ENCODE results near the gene CDH5.

CDH5 gene

DNA sequence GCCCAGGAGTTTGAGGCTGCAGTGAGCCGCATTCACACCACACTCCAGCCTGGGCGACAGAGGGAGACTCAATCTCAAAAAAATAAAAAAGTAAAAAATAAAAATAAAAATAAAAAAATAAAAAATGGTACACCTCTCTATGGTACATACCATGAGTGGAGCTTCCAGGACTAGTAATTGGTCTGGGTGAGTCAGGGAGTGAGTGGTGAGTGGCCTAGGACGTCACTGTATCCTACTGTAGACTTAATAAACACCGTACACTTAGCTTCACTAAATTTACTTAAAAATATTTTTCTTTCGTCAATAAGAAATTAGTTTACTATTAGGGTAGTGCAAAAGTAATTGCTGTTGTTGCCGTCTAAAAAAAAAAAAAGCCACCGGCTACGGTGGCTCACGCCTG lies 9.0 kb downstream of the CDH5 start:
- DNase-seq = no peak

DNA sequence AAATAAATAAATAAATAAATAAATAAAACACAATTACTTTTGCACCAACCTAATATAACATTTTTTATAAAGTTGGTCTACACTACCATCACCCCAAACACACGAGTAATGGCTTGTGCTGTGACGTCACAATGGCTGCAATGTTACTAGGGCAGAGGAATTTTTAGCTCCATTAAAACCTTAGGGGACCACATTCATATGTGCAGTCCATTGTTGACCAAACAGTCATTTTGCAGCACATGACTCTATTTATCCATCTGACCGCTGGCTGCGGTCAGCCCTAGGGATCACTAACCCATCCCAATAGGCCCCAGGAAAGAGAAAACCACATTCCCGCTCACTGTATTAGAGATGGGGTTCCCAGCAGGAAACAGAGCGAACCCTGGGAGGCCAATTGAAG lies 9.6 kb downstream of the CDH5 start:
- no peak for DNase-seq

DNA sequence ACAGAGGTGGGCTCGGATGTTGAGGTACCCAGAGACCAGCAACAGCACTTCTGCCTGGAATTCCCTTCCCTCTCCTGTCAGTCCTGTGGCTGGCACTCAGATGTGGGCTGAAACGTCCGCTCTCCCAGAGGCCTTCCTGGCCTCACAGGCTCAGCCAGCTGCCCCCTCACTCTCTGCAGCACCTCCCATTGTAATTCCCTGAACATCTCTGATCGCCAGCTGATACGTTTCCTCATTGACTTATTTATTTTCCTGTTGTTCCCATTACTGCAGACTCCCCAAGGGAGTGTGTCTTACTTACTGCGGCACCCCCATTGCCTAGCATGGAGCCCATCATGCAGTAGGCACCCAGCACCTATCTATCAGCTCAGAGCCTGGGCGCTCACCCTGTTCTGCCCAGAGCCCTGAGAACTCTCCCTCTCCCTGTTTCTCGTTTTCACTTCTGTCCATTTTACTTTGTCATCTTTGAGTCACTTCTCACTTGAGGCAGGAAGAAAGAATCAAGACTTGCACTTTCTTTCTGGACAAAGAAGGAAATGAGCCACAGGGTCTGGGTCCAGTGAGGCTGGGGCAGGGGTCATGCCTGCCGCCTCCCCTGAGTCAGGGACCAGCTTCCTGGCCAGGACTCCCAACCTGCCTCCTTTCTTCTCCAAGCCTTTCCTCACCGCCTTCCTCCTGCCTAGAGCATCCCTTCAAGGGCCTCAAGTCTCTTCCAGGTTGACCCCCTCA lies 10.2 kb downstream of the CDH5 start:
- DNase-seq = no peak

DNA sequence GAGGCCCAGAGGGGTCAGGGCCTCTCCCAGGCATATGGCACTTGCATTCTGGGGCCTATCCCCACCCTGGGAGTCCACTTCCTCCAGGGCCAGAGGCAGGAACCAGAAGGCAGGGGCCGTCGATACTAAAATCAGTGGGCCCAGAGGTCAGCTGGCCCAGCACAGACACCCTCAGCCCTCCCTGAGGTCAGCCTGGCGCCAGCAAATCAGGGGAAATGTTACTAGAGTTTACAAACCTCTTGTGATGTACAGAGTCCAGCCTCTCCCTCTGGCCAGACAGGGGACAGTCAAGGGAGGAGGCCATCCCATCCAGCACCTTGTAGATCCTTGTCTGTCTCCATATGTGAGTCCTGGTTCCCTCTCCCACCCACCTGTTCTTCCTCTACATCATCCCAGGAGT lies 10.8 kb downstream of the CDH5 start:
- DNase-seq = no peak

DNA sequence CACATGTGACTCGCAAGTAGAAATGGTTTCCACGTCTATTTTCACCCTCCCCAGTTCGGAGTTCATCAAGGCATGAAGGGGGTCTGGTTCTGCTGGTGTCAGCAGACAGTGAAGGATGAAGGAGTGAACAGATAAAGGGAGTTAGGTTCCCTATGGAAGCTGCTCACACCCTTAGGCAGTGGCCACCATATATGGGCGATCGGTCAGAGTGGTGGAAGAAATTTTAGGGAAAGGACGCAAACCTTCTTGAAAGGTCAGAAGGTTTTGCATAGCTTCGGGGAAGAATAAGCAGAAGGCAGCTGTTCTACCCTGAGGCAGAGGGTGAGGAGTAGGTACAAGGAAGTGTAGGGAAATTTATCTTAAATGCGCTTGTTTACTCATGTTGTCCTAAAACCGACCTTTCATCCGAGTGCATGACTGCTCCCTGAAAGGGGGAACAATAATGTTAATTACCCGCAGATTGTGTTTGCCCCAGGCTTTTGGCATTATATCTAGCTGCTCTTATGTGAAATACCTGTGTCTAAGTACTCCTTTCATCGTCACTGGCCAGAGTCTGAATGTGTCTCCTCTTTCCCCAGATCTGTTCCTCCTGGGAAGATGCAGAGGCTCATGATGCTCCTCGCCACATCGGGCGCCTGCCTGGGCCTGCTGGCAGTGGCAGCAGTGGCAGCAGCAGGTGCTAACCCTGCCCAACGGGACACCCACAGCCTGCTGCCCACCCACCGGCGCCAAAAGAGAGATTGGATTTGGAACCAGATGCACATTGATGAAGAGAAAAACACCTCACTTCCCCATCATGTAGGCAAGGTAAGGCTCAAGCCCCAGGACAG lies 12.5 kb downstream of the CDH5 start:
- DNase-seq = no peak

DNA sequence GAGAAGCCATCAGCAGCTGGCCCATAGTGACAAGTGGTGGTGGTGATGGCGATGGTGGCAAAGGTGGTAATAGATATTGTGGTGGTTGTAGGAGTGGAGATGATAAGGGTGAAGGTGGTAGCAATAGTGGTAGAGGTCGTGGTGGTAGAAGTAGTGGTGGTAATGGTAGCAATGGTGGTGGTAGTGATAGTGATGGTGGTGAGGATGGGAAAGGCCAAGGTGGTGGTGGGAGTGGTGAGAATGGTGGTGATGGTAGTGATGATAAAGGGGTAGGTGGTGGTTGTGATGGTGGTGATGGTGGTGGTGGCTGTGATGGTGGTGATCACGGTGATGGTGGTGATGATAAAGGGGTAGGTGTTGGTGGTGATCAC lies 13.1 kb downstream of the CDH5 start:
- DNase-seq = no peak

DNA sequence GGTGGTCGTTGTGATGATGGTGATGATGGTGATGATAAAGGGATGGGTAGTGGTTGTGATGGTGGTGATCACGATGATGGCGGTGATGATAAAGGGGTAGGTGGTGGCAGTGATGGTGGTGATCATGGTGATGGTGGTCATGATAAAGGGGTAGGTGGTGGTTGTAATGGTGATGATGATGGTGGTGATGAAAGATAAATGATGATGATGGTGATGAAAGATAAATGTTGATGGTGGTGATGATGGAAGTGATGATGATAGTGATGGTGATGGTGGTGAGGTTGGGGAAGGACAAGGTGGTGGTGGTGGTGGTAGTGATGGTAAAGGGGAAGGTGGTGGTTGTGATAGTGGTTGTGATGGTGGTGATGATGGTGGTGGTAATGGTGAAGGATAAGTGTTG lies 13.9 kb downstream of the CDH5 start:
- DNase-seq = no peak

DNA sequence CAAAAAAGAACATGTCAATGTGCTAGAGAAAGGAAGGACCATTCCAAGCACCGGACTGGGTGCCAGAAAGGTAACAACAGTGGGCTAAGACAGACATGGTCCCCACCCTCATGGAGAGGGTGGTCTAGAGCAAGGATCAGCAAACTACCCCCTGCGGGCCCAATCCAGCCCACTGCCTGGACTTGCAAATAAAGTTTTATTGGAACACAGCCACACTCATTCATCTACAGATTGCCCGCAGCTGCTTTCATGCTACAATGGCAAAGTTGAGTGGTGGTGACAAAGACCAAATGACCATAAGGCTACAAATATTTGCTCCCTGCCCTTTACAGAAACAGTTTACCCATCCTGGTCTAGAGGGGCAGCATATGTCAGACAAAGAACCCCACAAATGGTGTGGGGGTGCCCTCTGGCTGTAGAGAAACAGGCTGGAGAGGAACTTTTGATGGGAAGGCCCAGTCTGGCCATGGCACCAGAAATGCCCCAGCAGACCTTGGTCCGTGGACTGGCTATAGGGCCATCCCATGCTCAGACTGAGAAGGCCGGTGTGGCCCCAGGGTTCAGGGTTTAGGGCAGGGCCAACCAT lies 15.2 kb downstream of the CDH5 start:
- DNase-seq = no peak

DNA sequence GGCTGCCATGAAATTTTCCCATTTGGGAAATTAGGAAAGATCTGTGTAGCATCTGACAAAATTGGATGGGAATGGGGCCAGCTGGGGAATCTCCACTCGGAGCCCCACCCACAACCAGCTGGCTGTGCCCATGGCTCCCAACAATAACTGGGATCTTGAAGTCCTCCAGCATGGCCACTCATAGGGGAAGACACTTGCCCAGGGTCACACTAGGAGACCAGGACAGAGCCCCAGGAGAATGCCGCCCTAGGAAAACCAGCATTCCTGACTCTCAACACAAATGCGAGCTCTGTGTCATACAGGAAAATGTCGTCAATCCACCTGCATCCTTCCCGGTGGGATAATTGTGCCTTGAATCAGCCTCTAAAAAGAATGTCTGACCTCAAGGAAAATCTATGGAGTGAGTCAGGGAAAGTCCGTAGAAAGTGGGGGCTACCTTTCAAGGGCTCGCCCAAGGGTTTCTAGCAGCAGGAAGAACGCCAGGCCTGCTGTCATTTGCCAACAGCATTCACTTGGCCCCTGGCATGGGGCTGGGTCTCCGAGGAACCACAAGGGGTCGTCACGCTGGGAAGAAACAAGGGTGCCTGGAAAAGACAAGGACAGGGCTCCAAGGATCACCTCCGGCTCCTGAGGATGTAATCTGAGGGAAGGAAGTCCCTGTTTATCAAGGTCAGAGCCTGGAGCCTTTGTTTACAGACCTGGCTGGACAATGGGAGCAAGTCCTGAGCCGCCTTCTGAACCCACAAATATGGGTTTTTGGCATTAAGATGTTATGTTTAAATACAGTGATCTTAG lies 15.9 kb downstream of the CDH5 start:
- DNase-seq = no peak

DNA sequence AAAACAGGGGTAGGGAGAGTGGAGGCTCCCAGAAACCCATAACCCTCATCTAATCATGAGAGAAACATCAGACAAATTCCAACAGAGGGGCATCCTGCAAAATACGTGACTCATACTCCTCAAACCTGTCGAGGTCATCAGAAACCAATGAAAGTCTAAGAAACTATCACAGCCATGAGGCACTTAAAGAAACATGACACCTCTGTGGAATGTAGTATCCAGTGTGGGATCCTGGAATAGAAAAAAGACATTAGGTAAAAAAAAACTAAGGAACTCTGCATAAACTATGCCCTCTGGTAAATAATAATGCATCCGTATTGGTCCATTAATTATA lies 16.4 kb downstream of the CDH5 start:
- no peak for DNase-seq

DNA sequence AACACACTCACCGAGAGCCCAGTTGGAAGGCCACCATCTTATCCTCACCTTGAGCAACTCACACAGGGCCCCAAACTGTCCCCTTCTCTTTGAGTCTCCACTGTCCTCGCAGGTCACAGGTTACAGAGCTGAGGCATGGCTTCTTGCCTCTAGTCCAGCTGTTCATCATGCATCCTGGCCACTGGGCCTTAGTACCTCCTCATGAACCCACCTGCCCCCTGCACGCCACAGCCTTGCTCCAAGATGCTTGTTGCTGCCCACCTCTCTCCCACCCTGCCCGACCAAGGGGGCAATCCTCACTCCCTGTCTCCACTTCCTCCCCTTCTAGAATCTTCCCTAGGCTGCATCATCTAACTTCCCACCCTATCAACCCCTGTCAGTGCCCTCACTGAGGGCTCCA lies 17.1 kb downstream of the CDH5 start:
- no peak for DNase-seq

DNA sequence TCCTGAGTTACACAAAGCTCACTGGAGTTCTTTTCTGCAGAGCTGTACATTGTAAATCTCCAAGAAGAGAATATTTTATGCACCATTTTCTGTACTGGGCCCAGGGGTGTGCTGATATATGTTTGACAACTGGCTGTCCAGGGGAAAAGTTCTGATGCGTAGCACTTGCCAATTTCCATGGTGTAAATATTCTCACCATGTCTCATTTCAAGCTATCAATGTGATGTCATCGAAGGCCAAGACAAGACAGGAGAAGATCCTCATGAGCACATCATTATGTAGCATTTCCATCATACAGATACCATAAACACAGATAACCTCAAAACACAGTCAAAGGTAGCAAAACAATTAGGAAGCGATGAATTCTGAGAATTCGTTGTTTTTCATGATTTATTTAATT lies 18.9 kb downstream of the CDH5 start:
- DNase-seq = no peak

DNA sequence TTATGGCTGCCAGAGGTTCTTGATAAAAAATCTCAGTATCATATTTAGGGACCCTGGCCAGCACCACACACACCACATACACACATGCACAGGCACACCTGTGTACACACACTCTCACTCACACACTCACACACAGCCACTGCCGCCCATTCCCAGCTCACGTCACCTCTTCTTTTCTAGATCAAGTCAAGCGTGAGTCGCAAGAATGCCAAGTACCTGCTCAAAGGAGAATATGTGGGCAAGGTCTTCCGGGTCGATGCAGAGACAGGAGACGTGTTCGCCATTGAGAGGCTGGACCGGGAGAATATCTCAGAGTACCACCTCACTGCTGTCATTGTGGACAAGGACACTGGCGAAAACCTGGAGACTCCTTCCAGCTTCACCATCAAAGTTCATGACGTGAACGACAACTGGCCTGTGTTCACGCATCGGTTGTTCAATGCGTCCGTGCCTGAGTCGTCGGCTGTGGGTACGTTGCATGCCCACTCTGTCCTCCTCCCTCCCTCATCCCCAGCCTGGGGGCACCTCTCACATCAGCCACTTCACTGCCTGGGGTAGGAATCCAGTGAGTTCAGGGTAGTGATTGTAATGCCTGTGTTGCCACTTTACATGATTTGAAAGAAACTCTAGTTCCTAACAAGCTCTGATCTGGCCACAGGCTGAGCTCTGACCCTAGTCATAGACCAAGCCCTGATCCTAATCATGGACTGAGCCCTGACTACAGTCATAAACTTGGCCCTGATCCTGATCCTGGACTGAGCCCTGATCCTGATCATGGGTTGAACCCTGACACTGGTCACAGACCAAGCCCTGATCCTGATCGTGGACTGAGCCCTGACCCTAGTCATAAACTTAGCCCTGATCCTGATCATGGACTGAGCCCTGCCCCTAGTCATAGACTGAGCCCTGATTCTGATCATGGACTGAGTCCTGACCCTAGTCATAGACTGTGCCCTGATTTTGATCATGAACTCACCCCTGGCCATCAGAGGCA lies 20.4 kb downstream of the CDH5 start:
- no peak for DNase-seq

DNA sequence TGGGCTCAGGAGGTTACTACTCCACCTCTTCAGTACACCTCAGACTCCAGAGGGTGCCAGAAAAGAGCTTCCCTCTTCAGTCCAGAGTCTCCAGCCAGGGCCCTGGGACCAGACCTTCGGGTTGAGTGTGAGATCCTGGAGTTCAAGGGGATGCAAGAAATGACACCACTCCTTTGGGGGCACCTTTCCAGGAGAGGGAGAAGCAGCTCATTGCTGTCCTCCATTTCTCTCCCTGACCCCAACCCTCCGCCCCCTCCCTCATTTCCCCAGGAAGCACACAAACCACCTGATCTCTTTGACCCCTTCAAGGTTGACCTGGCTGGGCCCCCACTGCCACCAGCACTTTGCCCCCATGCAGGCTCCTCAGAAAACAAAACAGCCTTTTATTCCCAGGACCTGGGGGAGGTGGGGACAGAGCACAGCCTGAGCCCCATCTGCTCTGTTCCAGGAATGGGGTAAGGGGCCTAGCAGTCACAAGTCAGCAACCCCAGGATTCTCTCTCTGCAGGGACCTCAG lies 21.4 kb downstream of the CDH5 start:
- DNase-seq = no peak

DNA sequence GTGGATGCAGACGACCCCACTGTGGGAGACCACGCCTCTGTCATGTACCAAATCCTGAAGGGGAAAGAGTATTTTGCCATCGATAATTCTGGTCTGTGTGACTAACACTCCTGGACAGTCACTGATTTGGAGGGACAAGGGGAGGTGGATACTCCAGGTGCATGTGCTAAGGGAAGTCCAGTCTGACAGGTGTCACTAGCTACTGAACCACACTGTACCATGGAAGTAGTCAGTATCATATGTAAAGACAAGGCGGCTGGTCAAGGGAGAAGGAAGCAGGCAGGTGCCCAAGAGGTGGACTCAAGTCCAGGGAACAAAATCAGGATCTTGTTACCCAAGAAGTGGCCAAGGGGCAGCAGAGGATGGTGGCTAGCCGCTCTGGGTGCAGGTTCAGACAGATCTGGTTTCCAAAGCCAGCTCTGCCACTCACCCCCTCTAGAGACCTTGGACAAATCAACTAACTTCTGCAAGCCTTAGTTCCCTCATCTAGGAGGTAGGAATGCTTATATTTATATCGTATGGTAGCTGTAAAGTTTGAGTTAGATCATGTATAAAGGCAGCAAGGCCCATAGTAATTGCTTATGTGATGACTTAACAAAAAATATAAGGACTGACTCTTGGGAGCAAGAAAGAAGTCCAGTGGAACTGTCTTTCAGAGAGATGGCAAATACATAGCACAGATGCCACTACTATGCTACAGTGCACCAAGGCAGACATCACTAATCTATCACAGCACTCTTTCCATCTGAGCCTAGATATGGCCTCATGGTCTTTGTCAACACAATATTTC lies 22.1 kb downstream of the CDH5 start:
- DNase-seq = no peak

DNA sequence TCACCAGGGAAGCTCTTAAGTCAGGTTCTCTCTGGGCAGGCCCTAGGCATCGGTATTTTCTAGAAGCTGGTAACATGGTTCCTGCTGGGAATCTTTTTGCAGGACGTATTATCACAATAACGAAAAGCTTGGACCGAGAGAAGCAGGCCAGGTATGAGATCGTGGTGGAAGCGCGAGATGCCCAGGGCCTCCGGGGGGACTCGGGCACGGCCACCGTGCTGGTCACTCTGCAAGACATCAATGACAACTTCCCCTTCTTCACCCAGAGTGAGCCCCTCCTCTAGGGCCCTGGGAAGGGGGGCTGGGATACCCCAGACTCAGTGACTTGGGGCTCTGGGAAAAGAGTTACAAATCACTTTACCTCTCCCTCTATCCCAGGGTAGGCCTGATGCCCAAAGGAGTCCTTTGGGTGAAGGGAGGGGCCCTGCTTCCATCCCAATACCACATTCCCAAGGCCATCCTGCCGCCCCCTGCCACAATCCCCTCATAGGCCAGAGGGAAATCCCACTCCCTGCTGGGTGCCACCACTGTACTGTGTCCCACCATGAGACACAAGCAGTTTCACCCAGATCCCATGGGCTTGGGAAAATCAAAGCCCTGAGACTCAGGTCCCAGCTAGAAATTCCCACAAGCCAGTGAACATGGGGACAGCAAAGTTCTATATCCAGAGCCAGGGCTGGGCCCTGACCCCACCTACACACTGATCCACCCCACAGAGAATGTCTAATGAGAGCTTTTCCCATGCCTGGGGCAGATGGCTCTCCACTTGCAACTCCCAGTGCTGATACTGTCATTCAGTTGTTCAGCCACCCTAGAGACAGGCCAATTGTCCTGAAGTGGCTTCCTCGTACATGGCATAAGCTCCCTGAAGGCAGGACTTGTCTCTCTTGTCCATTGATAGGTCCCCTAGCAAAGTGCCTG lies 23.0 kb downstream of the CDH5 start:
- DNase-seq = no peak

DNA sequence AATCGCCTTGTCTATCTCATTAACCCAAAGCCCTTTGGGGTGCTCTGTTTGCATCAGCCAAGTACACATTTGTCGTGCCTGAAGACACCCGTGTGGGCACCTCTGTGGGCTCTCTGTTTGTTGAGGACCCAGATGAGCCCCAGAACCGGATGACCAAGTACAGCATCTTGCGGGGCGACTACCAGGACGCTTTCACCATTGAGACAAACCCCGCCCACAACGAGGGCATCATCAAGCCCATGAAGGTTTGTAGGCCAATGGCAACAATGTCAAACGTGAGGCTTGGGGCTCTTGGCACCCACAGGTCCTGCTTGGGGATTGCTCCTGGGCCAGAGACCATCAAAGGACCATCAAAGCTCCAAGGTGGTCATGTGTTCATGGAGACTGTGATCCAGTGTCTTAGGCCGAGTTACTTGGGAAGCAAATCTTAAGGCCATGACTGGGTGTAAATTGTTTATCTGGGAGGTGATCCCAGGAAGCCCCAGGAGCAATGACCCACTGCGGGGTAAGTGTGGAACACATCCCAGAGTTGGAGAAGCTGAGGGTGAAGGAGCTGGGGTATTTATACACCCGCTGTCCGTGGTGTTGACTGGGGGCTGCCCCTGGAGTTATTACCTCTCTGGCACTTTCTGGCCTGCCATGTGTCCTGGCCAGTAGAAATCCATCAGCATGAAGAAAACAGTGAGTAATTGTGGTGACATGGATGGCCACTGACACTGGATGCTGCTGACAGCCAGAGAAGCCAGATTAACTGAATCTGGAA lies 24.0 kb downstream of the CDH5 start:
- DNase-seq = no peak

DNA sequence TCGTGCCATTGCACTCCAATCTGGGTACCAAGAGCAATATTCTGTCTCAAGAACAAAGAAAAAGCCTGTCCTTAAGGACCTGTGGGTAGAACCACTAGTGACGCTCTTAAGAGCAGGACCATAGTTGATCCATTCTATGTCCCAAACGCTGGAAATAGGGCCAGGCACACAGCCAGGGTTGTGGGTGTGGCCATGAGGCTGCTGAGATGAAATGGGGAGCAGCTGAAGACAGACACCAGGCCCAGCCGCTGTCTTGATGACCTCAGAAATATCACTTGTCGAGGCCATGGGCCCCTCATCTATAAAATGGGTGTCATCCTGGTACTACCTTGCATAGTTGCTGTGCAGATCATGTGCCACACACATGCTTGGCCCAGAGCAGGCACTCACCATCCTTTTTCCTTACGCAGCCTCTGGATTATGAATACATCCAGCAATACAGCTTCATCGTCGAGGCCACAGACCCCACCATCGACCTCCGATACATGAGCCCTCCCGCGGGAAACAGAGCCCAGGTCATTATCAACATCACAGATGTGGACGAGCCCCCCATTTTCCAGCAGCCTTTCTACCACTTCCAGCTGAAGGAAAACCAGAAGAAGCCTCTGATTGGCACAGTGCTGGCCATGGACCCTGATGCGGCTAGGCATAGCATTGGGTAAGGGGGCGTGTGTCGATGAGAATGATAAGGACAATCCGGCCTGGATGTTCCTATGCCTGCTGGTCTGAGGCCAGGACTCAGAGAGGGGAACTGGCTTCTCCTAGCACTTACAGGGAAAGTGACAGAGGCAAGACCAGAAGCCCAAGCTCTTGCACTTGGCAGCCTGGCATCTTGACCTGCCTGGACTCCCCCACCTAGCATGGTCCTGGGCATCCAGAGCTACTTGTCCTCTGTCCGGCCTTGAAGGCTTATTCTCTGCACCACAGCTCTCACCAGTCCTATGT lies 25.5 kb downstream of the CDH5 start:
- DNase-seq = no peak
